K562 (cell line): ENCODE results near the gene MLN. TPM values are rescaled to one million over a fixed set of nuclear protein-coding genes. Genes with fewer than 3 reads are reported as not detected.

Source experiments
- CBX3 ChIP-seq, 2 experiments: IDR thresholded peaks; 1 replicate in 1 of 2; 2 replicates in 1 of 2; pipeline ENCODE4 v1.6.1; 2012; ENCODE audit warnings: inconsistent platforms in 2 of 2, low read length in 2 of 2, borderline replicate concordance in 1 of 2, control low read depth in 1 of 2
- ETV5 ChIP-seq: sonication (generic); formaldehyde crosslinking; IDR thresholded peaks from 2 replicates; pipeline ENCODE4 v1.4.0; 2020; ENCODE audit warnings: low read depth, mild to moderate bottlenecking, missing genetic modification reagents
- HSF4 ChIP-seq: fragments of 250-450 bp; sonication (Bioruptor Pico); IDR thresholded peaks from 2 replicates; pipeline ENCODE4 v2.1.2; 2022; ENCODE audit warnings: mild to moderate bottlenecking, moderate library complexity, borderline replicate concordance
- JUN ChIP-seq, 2 experiments: sonication (generic) in 1 of 2; formaldehyde crosslinking in 1 of 2; IDR thresholded peaks; 2 replicates each; pipeline versions ENCODE4 v1.6.1 to v1.8.0; 2012 to 2022; ENCODE audit warnings: borderline replicate concordance in 2 of 2, mild to moderate bottlenecking in 2 of 2, improper control_type of control experiment in 1 of 2, low read depth in 1 of 2, low read length in 1 of 2, missing genetic modification reagents in 1 of 2
- KLF10 ChIP-seq: fragments of 250-450 bp; sonication (Bioruptor Pico); IDR thresholded peaks from 2 replicates; pipeline ENCODE4 v1.6.1; 2021; ENCODE audit warnings: matching md5 sums
- MAZ ChIP-seq, 2 experiments: fragments of 450-650 bp in 1 of 2; sonication (generic) in 1 of 2; formaldehyde crosslinking; IDR thresholded peaks in 1 of 2; conservative IDR thresholded peaks in 1 of 2; 2 replicates each; pipeline versions ENCODE4 v1.4.0 to v1.5.0; 2020; ENCODE audit warnings: mild to moderate bottlenecking in 1 of 2, missing genetic modification reagents in 1 of 2
- MTF1 ChIP-seq: fragments of 250-450 bp; sonication (Bioruptor Pico); IDR thresholded peaks from 2 replicates; pipeline ENCODE4 v1.9.0; 2021; ENCODE audit warnings: moderate library complexity, mild to moderate bottlenecking, inconsistent platforms, borderline replicate concordance
- NFRKB ChIP-seq: fragments of 450-650 bp; IDR thresholded peaks from 2 replicates; pipeline ENCODE4 v1.6.1; 2016; ENCODE audit warnings: low read depth
- PRMT5 ChIP-seq: sonication (generic); formaldehyde crosslinking; IDR thresholded peaks from 2 replicates; pipeline ENCODE4 v1.5.0; 2020; ENCODE audit warnings: missing genetic modification reagents
- RBM25 ChIP-seq: fragments of 200-400 bp; formaldehyde crosslinking; IDR thresholded peaks from 2 replicates; pipeline ENCODE4 v1.6.1; 2018; ENCODE audit warnings: low read length, low read depth, moderate library complexity; ENCODE audit not compliant: severe bottlenecking
- RNF2 ChIP-seq: sonication (generic); IDR thresholded peaks from 2 replicates; pipeline ENCODE4 v1.6.1; 2016
- RUNX1 ChIP-seq: sonication (generic); IDR thresholded peaks from 2 replicates; pipeline ENCODE4 v1.6.1; 2016; ENCODE audit warnings: antibody characterized with exemption, low read depth
- SMAD4 ChIP-seq: fragments of 250-450 bp; sonication (Bioruptor Pico); conservative IDR thresholded peaks from 2 replicates; pipeline ENCODE4 v1.8.0; 2021; ENCODE audit warnings: inconsistent platforms, mild to moderate bottlenecking, moderate library complexity
- ZBTB2 ChIP-seq: fragments of 450-650 bp; IDR thresholded peaks from 2 replicates; pipeline ENCODE4 v1.6.1; 2016; ENCODE audit warnings: antibody characterized with exemption
- ZFP1 ChIP-seq: fragments of 450-650 bp; formaldehyde crosslinking; IDR thresholded peaks from 2 replicates; pipeline ENCODE4 v1.4.0; 2020; ENCODE audit warnings: mild to moderate bottlenecking, mixed read lengths
- ZNF232 ChIP-seq: sonication (generic); formaldehyde crosslinking; IDR thresholded peaks from 2 replicates; pipeline ENCODE4 v1.8.0; 2022; ENCODE audit warnings: mild to moderate bottlenecking, missing genetic modification reagents
- ZNF431 ChIP-seq: sonication (generic); formaldehyde crosslinking; IDR thresholded peaks from 2 replicates; pipeline ENCODE4 v1.8.0; 2022; ENCODE audit warnings: mild to moderate bottlenecking, missing genetic modification reagents
- ZNF445 ChIP-seq: fragments of 250-450 bp; sonication (Bioruptor Pico); IDR thresholded peaks from 2 replicates; pipeline ENCODE4 v1.4.0; 2020; ENCODE audit warnings: low read depth, mild to moderate bottlenecking, moderate library complexity
- ZNF639 ChIP-seq, 2 experiments: fragments of 200-800 bp in 1 of 2; sonication (Bioruptor generic) in 1 of 2; sonication (generic) in 1 of 2; formaldehyde crosslinking in 1 of 2; IDR thresholded peaks in 1 of 2; conservative IDR thresholded peaks in 1 of 2; 2 replicates each; pipeline versions ENCODE4 v1.5.0 to v1.6.1; 2016 to 2020; ENCODE audit warnings: missing compliant biosample characterization in 1 of 2, missing genetic modification characterization in 1 of 2, missing genetic modification reagents in 1 of 2
- ZNF695 ChIP-seq: fragments of 450-650 bp; formaldehyde crosslinking; IDR thresholded peaks from 2 replicates; pipeline ENCODE4 v1.4.0; 2020; ENCODE audit warnings: mild to moderate bottlenecking, moderate library complexity
- polyA plus RNA-seq, 8 experiments: library from polyadenylated mRNA; depleted of rRNA in 4 of 8; stranded (reverse) in 5 of 8; unstranded in 3 of 8; fragments of >200 nt; fragmentation: Nextera tagmentation in 2 of 8; fragmentation: Illumina TruSeq in 1 of 8; extraction: Ambion mirVana in 2 of 8; extraction: Trizol in 1 of 8; gene quantifications; 2 replicates each; pipeline versions ENCODE4 v1.2.1 to v1.2.3, GENCODE V29; 2011 to 2014; ENCODE audit warnings: inconsistent platforms in 1 of 8, missing spikeins in 1 of 8
- total RNA-seq, 7 experiments: library from RNA; depleted of rRNA in 6 of 7; stranded (reverse); fragments of >200 nt in 6 of 7; fragmentation: Illumina TruSeq in 2 of 7; extraction: Trizol in 2 of 7; gene quantifications; 2 replicates each; pipeline versions ENCODE4 v1.2.1 to v1.2.3, GENCODE V29; 2011 to 2021; ENCODE audit warnings: low replicate concordance in 1 of 7
- TF ChIP-seq, protein P1 (sequence below): sonication (generic); formaldehyde crosslinking; IDR thresholded peaks from 2 replicates; pipeline ENCODE4 v1.8.1; 2022; ENCODE audit warnings: missing genetic modification reagents

Gene MLN
- total and polyA plus RNA-seq, 9 of the 15 experiments (the other 6 are each of a cell fraction or from before 2014, with no cell fraction given) = not detected

GRCh38 chr6:33840048-33840926 lies 36.5 kb upstream of the MLN start (continued):
- TF ChIP-seq RUNX1 = 0 out of 2 replicates have a peak, but pooled peaks have one; percentile 16
- peak; percentile 78 to 79 for TF ChIP-seq MAZ (CRISPR knock-in tag; conservative IDR thresholded peaks at IDR 0.05 in 1 of 2, IDR thresholded peaks at IDR 0.05 in 1 of 2)
- TF ChIP-seq ETV5 (CRISPR knock-in tag) = peak; percentile 99
- TF ChIP-seq ZNF445 (CRISPR knock-in tag) = no peak
- TF ChIP-seq MTF1 = no peak
- peak in 1 of 2 experiments; percentile 58; a peak in 1 of 3 replicates for TF ChIP-seq CBX3 (IDR thresholded peaks at IDR 0.05; ENCODE audit: borderline replicate concordance in 1 of 2, low read length in 2 of 2)
- TF ChIP-seq JUN (IDR thresholded peaks at IDR 0.05; ENCODE audit: borderline replicate concordance, low read depth, low read length) = peak; percentile 95
- TF ChIP-seq JUN (CRISPR knock-in tag; IDR thresholded peaks at IDR 0.05; ENCODE audit: borderline replicate concordance) = peak; percentile 80; the same call in 1 of the 2 replicates
- no peak for TF ChIP-seq ZNF232
- peak in 1 of 2 experiments; percentile 78; a peak in 2 of 4 replicates for TF ChIP-seq ZNF639 (CRISPR knock-in tag; conservative IDR thresholded peaks at IDR 0.05 in 1 of 2, IDR thresholded peaks at IDR 0.05 in 1 of 2)
- TF ChIP-seq, protein P1, sequence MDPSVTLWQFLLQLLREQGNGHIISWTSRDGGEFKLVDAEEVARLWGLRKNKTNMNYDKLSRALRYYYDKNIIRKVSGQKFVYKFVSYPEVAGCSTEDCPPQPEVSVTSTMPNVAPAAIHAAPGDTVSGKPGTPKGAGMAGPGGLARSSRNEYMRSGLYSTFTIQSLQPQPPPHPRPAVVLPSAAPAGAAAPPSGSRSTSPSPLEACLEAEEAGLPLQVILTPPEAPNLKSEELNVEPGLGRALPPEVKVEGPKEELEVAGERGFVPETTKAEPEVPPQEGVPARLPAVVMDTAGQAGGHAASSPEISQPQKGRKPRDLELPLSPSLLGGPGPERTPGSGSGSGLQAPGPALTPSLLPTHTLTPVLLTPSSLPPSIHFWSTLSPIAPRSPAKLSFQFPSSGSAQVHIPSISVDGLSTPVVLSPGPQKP (CRISPR knock-in tag) = no peak
- TF ChIP-seq ZNF695 (CRISPR knock-in tag) = no peak
- peak; percentile 92 for TF ChIP-seq SMAD4 (CRISPR knock-in tag)
- no peak for TF ChIP-seq PRMT5
- no peak for TF ChIP-seq HSF4
- TF ChIP-seq ZNF431 = no peak
- no peak for TF ChIP-seq RBM25
- TF ChIP-seq KLF10 (CRISPR knock-in tag) = no peak
- TF ChIP-seq ZBTB2 = no peak; the same call in none of the 2 replicates
- TF ChIP-seq ZFP1 (CRISPR knock-in tag) = no peak
- TF ChIP-seq NFRKB = peak; percentile 90
- TF ChIP-seq RNF2 = peak; percentile 82; the same call in 1 of the 2 replicates
